Ureter (tissue), 1 donor: ENCODE measurements around the gene MCHR2. TPM values are rescaled to one million over a fixed set of nuclear protein-coding genes. Genes with fewer than 3 reads are reported as not detected.

Source experiments
- DNase-seq: peaks from one replicate; pipeline ENCODE4 v3.0.0-alpha.2; 2020; ENCODE audit warnings: low spot score
- total RNA-seq: library from RNA; stranded (reverse); gene quantifications from one replicate; pipeline ENCODE4 v1.2.4, GENCODE V29; 2023
- donor health status: DM: yes; HTN: yes; CAD: no.

Gene MCHR2
- total RNA-seq, 1 donor from 2014 or later = not detected

DNA sequence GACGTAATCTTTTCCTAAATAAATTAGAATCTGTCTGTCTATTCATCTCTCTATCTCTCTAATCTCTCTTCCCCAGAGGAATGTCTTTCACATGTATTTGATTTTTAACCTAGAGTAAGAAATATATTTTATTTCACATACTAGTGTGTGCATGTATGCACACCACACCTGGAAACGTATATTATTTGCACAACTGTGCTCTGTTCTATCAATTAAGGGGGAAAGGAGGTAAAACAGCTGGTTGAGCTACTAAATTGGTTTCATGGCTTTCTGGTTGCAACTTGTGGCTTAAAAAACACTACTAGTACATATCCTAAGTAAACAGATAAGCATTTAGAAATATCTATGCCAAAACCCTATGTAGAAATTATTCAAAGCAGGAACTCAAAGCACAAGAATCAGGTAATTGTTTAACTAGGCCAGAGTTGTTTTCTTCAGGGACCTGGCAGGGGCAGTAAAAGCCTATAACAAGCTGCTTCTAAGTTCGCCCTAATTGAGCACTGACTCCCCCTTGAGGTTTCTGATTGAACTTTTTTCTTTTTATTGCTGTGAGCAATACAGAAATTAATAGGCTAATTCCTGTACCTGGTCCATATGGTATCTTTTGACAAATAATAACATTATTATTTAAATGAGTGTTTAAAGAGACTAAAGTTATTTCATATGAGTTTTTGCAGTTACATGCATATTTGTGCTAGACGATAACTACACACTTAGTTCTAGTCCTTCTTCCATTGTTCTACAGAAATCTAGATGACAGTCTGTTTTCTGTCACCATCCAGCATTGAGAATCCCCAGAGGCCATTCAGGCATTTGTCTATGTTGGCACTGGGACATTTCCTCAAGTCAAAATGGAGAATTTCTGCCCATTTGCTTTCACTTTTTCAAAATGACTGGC is 88.6 kb downstream of the MCHR2 start:
- no peak for DNase-seq

DNA sequence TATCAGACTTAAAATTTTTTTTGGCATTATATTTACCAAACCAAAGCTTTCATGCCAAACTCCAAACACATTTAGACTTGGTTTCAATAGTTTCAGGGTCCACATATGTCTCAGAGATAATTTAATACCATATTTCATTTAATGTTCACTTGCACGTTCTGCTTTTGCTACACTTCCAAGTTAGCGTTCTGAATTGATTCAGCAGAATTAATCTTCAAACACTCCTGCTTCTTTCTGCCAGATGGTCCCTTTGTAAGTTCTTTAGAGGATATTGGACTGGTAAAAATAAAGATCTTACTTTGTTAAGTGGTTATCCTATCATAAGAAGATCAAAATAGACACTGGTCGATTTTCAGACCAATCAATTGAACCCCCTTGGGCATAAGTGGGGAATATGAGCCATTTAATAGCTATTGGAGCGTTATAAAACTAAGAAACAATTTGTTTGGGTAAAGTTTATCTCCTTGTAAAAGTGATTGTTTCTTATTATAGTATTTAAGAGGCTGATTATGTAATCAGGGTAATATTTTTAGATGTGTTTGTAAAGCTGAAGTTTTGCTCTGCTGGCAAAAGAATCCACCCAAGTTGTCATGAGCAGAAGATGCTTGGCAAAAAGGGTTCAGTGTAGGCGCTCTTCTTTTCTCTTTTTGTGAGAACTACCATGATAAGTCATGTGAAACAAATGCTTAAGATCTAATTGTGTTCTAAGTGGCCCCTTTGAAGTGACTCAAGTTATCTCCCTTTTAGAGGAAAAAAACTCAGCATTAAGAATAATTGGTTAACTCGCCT is 92.2 kb downstream of the MCHR2 start:
- DNase-seq = no peak

DNA sequence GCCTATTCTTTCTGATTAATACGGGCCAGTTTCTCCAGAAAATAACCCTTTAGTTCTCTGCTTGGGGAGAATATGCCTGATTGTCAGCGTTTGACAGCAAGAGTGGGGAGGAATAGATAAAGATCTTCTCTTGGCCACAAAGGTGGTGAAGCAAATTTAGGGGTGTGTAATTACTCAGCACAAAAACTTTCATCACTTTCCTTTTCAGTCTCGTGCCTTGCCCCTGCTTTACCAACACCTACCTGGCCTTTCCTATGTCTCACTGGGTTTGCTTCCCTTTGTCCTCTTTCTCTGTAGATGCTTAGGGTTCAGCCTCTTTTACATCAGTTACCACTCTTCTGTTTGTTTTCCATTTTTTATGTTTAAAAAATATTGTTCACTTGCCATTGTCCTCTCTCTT is 99.2 kb downstream of the MCHR2 start:
- DNase-seq = no peak

DNA sequence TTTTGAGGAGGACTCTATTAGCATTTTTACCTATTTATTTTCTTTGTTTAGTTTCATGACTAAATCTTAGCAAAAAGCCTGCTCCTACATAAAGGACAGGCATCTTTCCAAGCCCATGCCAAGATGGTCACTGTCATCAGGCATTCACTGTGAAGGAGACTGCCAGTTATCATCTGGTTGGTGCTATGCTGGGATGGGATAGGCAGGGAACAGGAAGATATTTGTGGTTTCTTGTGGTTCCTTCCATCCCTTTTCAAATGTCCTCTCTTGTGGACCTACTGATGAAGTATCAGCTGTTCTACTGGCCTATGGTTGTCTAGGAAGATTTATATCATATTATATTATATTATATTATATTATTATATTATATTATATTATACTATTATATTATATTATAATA is 107.0 kb downstream of the MCHR2 start:
- DNase-seq = no peak

DNA sequence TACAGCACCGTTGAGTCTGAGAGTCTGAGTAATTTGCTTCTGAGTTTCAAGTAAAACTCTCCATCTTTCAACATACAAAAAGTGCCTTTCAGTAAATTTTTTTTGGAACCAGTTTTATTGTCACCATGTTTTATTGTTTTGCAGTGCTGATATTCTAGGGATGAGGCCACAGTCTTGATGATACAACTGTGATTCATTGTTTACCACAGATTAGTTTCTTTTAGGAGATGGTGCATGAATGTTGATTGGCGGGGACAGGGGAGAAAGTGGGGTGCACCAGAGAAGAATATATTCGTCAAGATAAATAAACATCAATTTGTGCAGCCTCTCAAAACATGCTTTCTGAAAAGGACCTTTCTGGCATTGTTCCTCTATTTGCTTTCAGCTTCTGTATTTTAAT is 109.0 kb downstream of the MCHR2 start:
- DNase-seq = no peak

DNA sequence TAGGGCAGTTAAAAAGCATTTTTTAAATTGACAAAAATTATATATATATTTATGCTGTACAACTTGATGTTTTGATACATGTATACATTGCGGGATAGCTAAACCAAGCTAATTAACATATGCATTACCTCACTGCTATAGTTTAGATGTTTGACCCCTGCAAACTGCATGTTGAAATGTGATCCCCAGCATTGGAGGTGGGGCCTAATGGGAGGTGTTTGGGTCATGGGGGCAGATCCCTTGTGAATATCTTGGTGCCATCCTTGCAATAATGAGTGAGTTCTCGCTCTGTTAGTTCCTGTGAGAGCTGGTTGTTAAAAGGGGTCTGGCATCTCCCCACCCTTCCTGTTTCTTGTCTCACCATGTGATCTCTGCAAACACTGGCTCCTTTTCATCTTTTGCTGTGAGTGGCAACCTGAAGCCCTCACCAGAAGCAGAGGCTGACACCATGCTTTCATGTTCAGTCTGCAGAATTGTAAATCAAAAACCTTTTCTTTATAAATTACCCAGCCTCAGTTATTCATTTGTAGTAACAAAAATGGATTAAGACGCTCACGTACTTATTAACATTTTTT is 111.8 kb downstream of the MCHR2 start:
- DNase-seq = no peak

DNA sequence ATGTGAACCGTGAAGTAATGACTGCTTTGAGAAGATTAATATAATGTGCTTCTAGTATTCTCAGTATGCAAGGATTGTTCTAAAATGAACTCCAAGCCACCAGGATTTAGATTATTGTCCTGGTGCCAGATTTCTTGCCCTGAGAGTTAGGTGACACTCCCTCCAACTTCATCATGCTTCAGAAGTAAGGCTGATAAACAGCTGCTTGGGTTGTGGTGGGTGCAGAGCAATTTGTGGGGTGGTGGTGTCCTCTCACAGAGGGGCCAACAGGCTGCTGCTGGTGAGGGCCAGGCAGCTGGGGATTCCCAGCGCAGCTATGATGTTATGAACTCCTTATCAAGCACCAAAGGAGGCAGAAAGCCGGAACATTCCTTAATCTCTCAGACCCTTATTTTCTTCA is 114.6 kb downstream of the MCHR2 start:
- no peak for DNase-seq

DNA sequence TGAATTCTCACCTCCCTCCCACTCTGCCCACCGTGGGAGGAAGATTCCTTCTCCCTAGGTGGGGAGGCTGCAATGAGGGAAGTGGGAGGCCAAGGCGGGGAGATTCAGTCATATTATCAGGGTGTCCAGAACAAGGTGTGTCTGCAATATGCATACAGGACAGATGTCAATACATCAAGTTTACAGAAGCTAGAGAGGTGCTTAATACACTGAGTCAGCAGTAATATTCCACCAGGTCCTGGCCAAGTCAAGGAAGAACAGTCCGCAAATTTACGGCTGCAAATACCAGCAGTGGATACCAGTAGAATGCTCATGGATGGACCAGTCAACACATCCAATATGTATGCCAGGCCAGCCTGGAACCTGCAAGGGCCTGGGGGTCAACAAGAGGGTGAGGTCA is 119.0 kb downstream of the MCHR2 start:
- no peak for DNase-seq

DNA sequence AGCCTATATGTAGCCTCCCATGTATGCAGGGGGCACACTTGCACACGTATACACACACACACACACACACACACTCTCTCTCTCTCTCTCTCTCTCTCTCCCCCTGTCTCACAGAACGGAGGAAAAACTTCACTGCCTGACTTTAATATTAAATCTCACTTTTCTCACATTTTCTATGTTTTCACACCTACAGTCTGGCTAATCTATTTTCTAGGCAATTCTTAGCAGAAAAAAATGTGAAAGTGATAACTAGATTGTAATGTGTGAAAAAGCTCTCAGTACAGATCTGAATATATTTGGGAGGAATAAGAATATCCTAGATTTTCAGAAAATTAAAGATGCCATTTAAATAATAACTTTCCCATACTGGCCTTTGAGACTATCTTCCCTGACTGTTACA is 120.9 kb downstream of the MCHR2 start:
- no peak for DNase-seq

DNA sequence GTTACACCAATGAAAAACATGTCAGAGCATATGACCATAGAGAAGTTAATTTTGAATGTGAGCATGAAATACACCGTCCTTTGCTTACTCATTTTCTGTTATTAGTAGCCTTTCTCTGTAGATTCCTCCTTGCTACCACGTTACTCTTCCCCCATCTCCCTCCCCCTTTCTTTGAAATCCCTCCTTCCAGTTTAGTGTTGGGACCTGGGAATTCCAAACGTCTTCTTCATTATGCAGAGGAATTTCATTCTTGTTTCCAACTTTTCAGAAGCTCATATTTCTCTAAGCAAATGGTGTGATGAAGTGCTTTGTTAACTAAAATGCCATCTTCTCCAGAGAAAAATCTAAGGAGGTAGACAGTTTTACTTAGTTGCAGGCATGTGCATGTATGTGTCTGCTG is 122.4 kb downstream of the MCHR2 start:
- DNase-seq = no peak
